ENCODE measurements around the gene P4HA2.
A peak's percentile ranks its signal among the peaks of the same experiment; 100 is the strongest.

Gene P4HA2

GRCh38 chr5:132262882-132263547 lies 35.4 kb upstream of the P4HA2 start:
- no peak overlapping the region for H3K9ac ChIP-seq (ENCODE audit: low read depth, low read length)
- 87% methylated on average over 2 of the region's 2 CpGs for WGBS
- H3K4me1 ChIP-seq (ENCODE audit: insufficient read depth, low read length) = peaks cover 18% of the 10 kb centered on the region
- H3K9me3 ChIP-seq (ENCODE audit: insufficient read depth, low read depth, low read length) = no peaks in the 10 kb centered on the region
- peaks cover 10% of the 10 kb centered on the region for H3K27me3 ChIP-seq (ENCODE audit: insufficient read depth, low read length)
- no peaks in the 10 kb centered on the region for H3K36me3 ChIP-seq (ENCODE audit: insufficient read depth, low read length)
- no peak overlapping the region for H3K27ac ChIP-seq (ENCODE audit: low read depth, low read length)
- H3K4me3 ChIP-seq (ENCODE audit: low read length) = no peak overlapping the region

GRCh38 chr5:132261881-132262845 lies 34.5 kb upstream of the P4HA2 start:
- Histone ChIP-seq H3K9me3 (ENCODE audit: insufficient read depth, low read depth, low read length) (no peaks in the 10 kb centered on the region), H3K9ac (ENCODE audit: low read depth, low read length) (no peak overlapping the region), H3K4me3 (ENCODE audit: low read length) (no peak overlapping the region), H3K27ac (ENCODE audit: low read depth, low read length) (no peak overlapping the region), H3K4me1 (ENCODE audit: insufficient read depth, low read length) (peaks cover 21% of the 10 kb centered on the region), H3K27me3 (ENCODE audit: insufficient read depth, low read length) (peaks cover 13% of the 10 kb centered on the region), H3K36me3 (ENCODE audit: insufficient read depth, low read length) (no peaks in the 10 kb centered on the region)
- 93% methylated on average over 7 of the region's 7 CpGs for WGBS

- WGBS = 68% methylated on average over 5 of the region's 6 CpGs
- peaks cover 21% of the 10 kb centered on the region for H3K4me1 ChIP-seq (ENCODE audit: insufficient read depth, low read length)
Measured at GRCh38 chr5:132260714-132261551, 33.3 kb upstream of the P4HA2 start.

GRCh38 chr5:132260051-132260450 lies 32.4 kb upstream of the P4HA2 start:
- H3K27me3 ChIP-seq (ENCODE audit: insufficient read depth, low read length) = peaks cover 21% of the 10 kb centered on the region
- H3K9ac ChIP-seq (ENCODE audit: low read depth, low read length) = no peak overlapping the region
- H3K4me1 ChIP-seq (ENCODE audit: insufficient read depth, low read length) = peaks cover 21% of the 10 kb centered on the region
- no peak overlapping the region for H3K4me3 ChIP-seq (ENCODE audit: low read length)
- no peak overlapping the region for H3K27ac ChIP-seq (ENCODE audit: low read depth, low read length)
- H3K36me3 ChIP-seq (ENCODE audit: insufficient read depth, low read length) = no peaks in the 10 kb centered on the region
- WGBS = 84% methylated on average over 6 of the region's 6 CpGs
- no peaks in the 10 kb centered on the region for H3K9me3 ChIP-seq (ENCODE audit: insufficient read depth, low read depth, low read length)

More at GRCh38 chr5:132260714-132261551, 33.3 kb upstream of the P4HA2 start:
- Histone ChIP-seq H3K27ac (ENCODE audit: low read depth, low read length) (no peak overlapping the region), H3K27me3 (ENCODE audit: insufficient read depth, low read length) (peaks cover 21% of the 10 kb centered on the region), H3K9me3 (ENCODE audit: insufficient read depth, low read depth, low read length) (no peaks in the 10 kb centered on the region), H3K9ac (ENCODE audit: low read depth, low read length) (no peak overlapping the region), H3K4me3 (ENCODE audit: low read length) (no peak overlapping the region), H3K36me3 (ENCODE audit: insufficient read depth, low read length) (no peaks in the 10 kb centered on the region)

GRCh38 chr5:132259069-132259851 lies 31.6 kb upstream of the P4HA2 start:
- Histone ChIP-seq H3K9ac (ENCODE audit: low read depth, low read length) (0 out of 2 replicates have a peak overlapping the region, but pooled peaks have one; percentile 19), H3K27me3 (ENCODE audit: insufficient read depth, low read length) (peaks cover 21% of the 10 kb centered on the region), H3K4me3 (ENCODE audit: low read length) (no peak overlapping the region), H3K9me3 (ENCODE audit: insufficient read depth, low read depth, low read length) (no peaks in the 10 kb centered on the region), H3K36me3 (ENCODE audit: insufficient read depth, low read length) (no peaks in the 10 kb centered on the region), H3K27ac (ENCODE audit: low read depth, low read length) (no peak overlapping the region), H3K4me1 (ENCODE audit: insufficient read depth, low read length) (peaks cover 21% of the 10 kb centered on the region)
- WGBS = 81% methylated on average over 24 of the region's 24 CpGs

GRCh38 chr5:132258102-132259068 lies 30.7 kb upstream of the P4HA2 start:
- peaks cover 21% of the 10 kb centered on the region for H3K27me3 ChIP-seq (ENCODE audit: insufficient read depth, low read length)
- H3K4me1 ChIP-seq (ENCODE audit: insufficient read depth, low read length) = peaks cover 21% of the 10 kb centered on the region
- H3K27ac ChIP-seq (ENCODE audit: low read depth, low read length) = no peak overlapping the region
- H3K9ac ChIP-seq (ENCODE audit: low read depth, low read length) = peak overlapping the region; percentile 69
- no peaks in the 10 kb centered on the region for H3K9me3 ChIP-seq (ENCODE audit: insufficient read depth, low read depth, low read length)
- 67% methylated on average over 18 of the region's 19 CpGs for WGBS
- H3K4me3 ChIP-seq (ENCODE audit: low read length) = peak overlapping the region; percentile 68
- no peaks in the 10 kb centered on the region for H3K36me3 ChIP-seq (ENCODE audit: insufficient read depth, low read length)

- Histone ChIP-seq H3K36me3 (ENCODE audit: insufficient read depth, low read length) (no peaks in the 10 kb centered on the region), H3K9me3 (ENCODE audit: insufficient read depth, low read depth, low read length) (no peaks in the 10 kb centered on the region), H3K9ac (ENCODE audit: low read depth, low read length) (peak within 1 kb of the TSS; percentile 69), H3K27ac (ENCODE audit: low read depth, low read length) (no peak within 1 kb of the TSS), H3K4me3 (ENCODE audit: low read length) (peak within 1 kb of the TSS; percentile 68), H3K27me3 (ENCODE audit: insufficient read depth, low read length) (peaks cover 21% of the 10 kb centered on the region), H3K4me1 (ENCODE audit: insufficient read depth, low read length) (peaks cover 21% of the 10 kb centered on the region)
- WGBS = 8% methylated on average over 88 of the region's 88 CpGs
Measured at GRCh38 chr5:132257131-132258101, 29.8 kb upstream of the P4HA2 start, which contains the start of gene PDLIM4. PDLIM4 (plus strand) TSS chr5:132257696; CDS start chr5:132257735, 39 bp downstream.

GRCh38 chr5:132256783-132257130 lies 29.1 kb upstream of the P4HA2 start:
- no peak overlapping the region for H3K27ac ChIP-seq (ENCODE audit: low read depth, low read length)
- no peaks in the 10 kb centered on the region for H3K36me3 ChIP-seq (ENCODE audit: insufficient read depth, low read length)
- peaks cover 21% of the 10 kb centered on the region for H3K4me1 ChIP-seq (ENCODE audit: insufficient read depth, low read length)
- WGBS = 68% methylated on average over 6 of the region's 6 CpGs
- no peaks in the 10 kb centered on the region for H3K9me3 ChIP-seq (ENCODE audit: insufficient read depth, low read depth, low read length)
- H3K27me3 ChIP-seq (ENCODE audit: insufficient read depth, low read length) = peaks cover 21% of the 10 kb centered on the region
- peak overlapping the region; percentile 61 for H3K4me3 ChIP-seq (ENCODE audit: low read length)
- H3K9ac ChIP-seq (ENCODE audit: low read depth, low read length) = peak overlapping the region; percentile 25; the same call in 1 of the 2 replicates

Measured in HUES64 (cell line).